GM21367 (cell line): ENCODE measurements around the gene IQCN.

ENCODE experiments used
- ATAC-seq: cut with Tn5 transposase; IDR thresholded peaks from one replicate; pipeline ENCODE4 v1.9.1; 2021; ENCODE audit not compliant: unreplicated experiment

IQCN gene

GRCh38 chr19:18307271-18307681 lies 33.0 kb upstream of the IQCN start:
- ATAC-seq = no peak

GRCh38 chr19:18306888-18307260 lies 32.6 kb upstream of the IQCN start:
- no peak for ATAC-seq

GRCh38 chr19:18306209-18306887 lies 32.1 kb upstream of the IQCN start:
- no peak for ATAC-seq

- ATAC-seq = no peak
These were observed 30.4 kb upstream of the IQCN start for GRCh38 chr19:18304458-18305310.

- ATAC-seq = no peak
These were observed 29.9 kb upstream of the IQCN start for GRCh38 chr19:18304208-18304457.

- no peak for ATAC-seq
These were observed 27.5 kb upstream of the IQCN start for GRCh38 chr19:18301718-18302111.

- no peak for ATAC-seq
These were observed 26.9 kb upstream of the IQCN start for GRCh38 chr19:18300930-18301717.

GRCh38 chr19:18299654-18300053 lies 25.4 kb upstream of the IQCN start:
- ATAC-seq = no peak

GRCh38 chr19:18298601-18299000 lies 24.3 kb upstream of the IQCN start:
- no peak for ATAC-seq

- no peak for ATAC-seq
These were observed 23.1 kb upstream of the IQCN start for GRCh38 chr19:18297308-18297707.

GRCh38 chr19:18295034-18295451 lies 20.8 kb upstream of the IQCN start:
- ATAC-seq = no peak

- ATAC-seq = no peak
These were observed 20.2 kb upstream of the IQCN start for GRCh38 chr19:18294467-18294864.

GRCh38 chr19:18293642-18294466 lies 19.6 kb upstream of the IQCN start:
- no peak for ATAC-seq

GRCh38 chr19:18292810-18293641 lies 18.8 kb upstream of the IQCN start:
- ATAC-seq = no peak

GRCh38 chr19:18292462-18292809 lies 18.2 kb upstream of the IQCN start:
- ATAC-seq = no peak

- peak; percentile 32 for ATAC-seq
These were observed 17.6 kb upstream of the IQCN start for GRCh38 chr19:18291590-18292461.

GRCh38 chr19:18291019-18291524 lies 16.8 kb upstream of the IQCN start:
- ATAC-seq = no peak

- no peak for ATAC-seq
These were observed 16.2 kb upstream of the IQCN start for GRCh38 chr19:18290302-18291018.
